ENCODE results near the gene LAMA1. TPM values are rescaled to one million over a fixed set of nuclear protein-coding genes. Genes with fewer than 3 reads are reported as not detected.

LAMA1 gene
- total and polyA plus RNA-seq, 2 of the 8 experiments (the other 6 are each of a cell fraction or from before 2014, with no cell fraction given): 30.4 to 48.7 TPM

DNA sequence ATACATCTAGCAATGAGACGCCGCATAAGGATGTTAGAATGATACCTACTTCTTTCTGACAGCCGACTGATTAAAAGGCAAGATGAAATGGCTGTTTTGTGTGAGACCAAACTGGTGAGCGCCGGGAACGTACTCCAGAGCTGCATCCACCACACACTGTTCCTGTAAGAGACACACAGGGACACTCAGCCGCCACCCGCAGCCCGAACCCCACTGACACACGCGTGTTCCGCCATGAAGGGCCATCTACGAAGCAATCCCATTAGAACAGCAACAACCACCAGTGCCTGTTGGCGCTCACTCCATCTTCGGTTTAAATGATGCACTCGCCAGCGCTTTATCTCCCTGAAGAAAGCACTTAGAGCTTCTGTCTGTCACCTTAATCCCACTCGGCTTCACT lies 162.3 kb downstream of the LAMA1 start (continued):
- no peak for TF ChIP-seq RXRA (IDR thresholded peaks at IDR 0.05; ENCODE audit: insufficient read depth, low read depth, low read length)
- TF ChIP-seq CBX5 (IDR thresholded peaks at IDR 0.05; ENCODE audit: low read depth, low read length): no peak
- no peak for TF ChIP-seq CTBP2 (IDR thresholded peaks at IDR 0.05; ENCODE audit: borderline replicate concordance, insufficient read depth, insufficient read length, low read length)
- no peak for TF ChIP-seq ZNF274 (IDR thresholded peaks at IDR 0.05; ENCODE audit: borderline replicate concordance, extremely low read depth, low read length)
- TF ChIP-seq YY1 (IDR thresholded peaks at IDR 0.05; ENCODE audit: low read depth, low read length): no peak
- TF ChIP-seq EP300 (IDR thresholded peaks at IDR 0.05; ENCODE audit: borderline replicate concordance in 1 of 2, low read depth in 2 of 2, low read length in 2 of 2): no peak

Measured in H1 (cell line).